IPS-11a (cell line): ENCODE measurements around the gene PLEKHA7.
A peak's percentile ranks its signal among the peaks of the same experiment; 100 is the strongest.

Source experiments
- H3K4me3 ChIP-seq: one replicate; pipeline ENCODE4 v1.5.1; 2013; ENCODE audit warnings: low read depth, low read length, control low read depth

PLEKHA7 gene

DNA sequence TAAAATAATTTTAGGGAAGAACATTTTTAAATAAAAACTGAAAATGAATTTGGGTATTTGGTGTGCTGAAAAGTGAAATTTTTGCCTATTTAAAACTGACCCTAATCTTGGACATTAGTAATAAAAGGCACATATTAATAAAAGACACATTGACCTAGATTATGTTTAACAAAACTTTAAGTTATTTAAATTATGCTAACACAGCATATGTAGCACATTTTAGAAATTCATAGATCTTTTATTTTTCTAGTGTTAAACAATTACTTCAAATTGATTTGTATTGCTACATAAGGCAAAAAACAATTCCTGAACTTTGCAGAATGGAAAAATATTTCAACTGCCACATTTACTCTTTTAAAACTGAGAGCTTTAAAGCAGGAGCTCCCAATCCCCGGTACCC lies 265.1 kb downstream of the PLEKHA7 start:
- H3K4me3 ChIP-seq, result no peak overlapping the region

DNA sequence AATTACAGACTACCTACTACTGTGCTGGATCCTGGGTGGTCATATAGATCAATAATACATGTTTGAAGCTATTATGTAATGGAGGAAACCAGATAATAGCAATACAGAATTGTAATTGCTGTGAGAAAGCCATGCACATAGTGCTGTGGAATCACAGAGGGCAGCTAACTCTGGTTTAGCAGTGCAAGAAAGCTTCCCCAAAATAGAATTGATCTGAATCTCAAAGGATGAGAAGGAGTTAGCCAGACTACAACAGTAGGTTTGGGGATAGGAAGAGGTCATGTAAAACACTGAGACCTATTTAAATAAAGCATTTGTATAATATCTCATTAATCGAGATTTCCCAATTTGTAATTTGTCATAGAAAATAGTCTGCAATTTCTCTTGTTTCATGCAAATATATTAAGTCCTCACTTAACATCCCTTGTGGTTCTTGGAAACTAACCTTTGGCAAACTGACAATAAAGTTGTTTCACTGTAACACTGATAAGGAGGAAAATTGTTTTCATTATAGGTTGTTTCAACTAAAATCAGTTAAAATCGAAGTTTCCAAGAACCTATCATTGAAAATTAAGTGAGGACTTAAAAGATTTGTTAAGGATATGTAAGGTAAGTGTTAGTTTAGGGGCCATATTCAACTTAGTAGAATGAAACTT lies 268.1 kb downstream of the PLEKHA7 start:
- no peak overlapping the region for H3K4me3 ChIP-seq

DNA sequence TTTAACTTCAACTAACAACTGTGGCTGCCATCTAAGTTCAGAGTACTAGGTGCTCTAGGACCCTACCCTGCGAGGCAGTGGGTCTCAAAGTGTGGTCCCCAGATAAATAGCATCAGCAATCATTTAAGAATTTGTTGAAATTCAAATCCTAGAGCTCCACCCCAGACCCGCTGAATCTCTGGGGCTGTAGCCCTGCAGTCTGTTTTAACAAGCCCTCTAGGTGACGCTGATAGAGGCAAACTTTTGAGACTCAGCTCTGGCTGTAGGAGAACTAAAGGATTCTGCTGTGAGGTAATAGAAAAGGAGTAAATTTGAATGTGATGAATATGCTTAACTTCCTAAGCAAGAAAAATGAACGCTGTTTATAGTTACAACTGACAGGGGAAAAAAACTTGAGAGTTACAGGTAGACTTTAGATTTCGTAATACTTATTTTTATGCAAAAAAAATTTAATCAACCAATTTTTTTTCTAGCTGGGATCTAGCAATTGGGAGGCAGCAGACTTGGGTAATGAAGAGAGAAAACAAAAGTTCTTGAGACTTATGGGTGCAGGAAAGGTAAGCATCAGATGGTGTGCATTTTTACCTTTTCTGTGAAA lies 270.0 kb downstream of the PLEKHA7 start:
- no peak overlapping the region for H3K4me3 ChIP-seq

DNA sequence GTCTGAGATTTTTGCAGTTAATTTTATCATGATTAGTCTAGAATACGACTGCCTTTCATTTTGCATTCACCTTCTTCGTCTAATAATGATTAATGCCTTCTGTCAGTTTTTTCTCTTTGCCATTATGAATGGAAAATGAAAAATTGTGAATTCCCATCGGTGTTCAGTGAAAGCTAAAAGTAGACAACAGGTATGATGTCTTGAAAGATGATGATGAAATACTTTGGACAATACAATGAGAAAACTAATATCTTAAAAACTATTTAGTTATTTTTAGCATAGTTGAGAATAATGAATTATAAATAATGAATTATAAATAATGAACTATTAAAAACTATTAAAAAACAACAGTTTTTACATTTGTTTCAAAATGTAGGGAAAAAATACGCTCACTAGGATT lies 270.7 kb downstream of the PLEKHA7 start:
- H3K4me3 ChIP-seq, result no peak overlapping the region

DNA sequence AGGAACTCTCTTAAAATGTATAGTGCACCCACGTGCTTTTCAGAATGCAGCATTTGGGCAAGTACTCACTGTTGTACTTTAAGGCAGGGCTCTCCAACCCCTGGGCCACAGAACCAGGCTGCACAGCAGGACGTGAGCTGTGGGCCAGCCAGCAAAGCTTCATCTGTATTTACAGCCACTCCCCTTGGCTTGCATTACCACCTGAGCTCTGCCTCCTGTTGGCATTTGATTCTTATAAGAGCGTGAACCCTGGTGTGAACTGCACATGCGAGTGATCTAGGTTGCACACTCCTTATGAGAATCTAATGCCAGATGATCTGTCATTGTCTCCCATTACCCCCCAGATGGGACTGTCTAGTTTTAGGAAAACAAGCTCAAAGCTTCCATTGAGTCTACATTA lies 272.7 kb downstream of the PLEKHA7 start:
- no peak overlapping the region for H3K4me3 ChIP-seq

DNA sequence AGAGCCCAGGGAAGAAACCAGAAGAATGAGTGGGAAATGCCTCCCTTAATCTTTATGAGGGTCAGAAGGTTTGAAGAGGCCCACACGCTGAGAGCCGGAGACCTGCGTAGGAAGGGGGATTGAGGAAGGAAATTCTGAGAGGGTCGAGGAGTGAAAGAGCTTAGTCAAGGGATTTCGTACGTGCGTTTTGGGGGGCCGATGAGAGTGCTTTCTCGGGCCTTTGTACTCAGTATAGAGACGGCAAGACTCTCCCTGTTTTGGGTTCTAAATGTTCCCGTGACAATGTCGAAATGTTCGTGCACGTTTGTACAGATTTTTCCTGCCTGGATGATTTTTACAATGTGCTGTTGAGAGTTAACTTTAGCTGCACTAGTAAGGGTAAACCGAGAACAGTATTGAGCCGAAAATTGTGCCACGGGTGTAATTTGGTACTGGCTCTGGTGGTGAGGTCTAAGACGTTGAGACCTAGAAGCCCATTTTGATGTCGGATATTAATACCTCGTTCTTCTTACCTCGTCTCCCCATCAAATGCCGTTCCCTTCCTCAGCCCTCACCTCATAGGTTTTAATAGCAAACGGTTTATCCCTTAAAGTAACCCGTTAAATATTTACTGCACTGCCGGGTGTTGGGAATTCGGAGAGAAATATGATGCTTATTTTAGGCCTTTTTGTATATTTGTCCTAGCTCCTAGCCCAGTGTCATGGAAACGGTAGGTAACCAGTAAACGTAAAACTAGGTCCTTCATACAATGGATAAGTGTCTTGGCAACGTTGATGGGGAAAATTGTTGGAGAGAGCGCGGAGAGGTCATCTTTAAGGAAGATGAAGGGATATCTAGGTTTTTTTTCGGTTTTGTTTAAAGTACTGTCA lies 275.0 kb downstream of the PLEKHA7 start:
- H3K4me3 ChIP-seq, result peak overlapping the region; percentile 95

DNA sequence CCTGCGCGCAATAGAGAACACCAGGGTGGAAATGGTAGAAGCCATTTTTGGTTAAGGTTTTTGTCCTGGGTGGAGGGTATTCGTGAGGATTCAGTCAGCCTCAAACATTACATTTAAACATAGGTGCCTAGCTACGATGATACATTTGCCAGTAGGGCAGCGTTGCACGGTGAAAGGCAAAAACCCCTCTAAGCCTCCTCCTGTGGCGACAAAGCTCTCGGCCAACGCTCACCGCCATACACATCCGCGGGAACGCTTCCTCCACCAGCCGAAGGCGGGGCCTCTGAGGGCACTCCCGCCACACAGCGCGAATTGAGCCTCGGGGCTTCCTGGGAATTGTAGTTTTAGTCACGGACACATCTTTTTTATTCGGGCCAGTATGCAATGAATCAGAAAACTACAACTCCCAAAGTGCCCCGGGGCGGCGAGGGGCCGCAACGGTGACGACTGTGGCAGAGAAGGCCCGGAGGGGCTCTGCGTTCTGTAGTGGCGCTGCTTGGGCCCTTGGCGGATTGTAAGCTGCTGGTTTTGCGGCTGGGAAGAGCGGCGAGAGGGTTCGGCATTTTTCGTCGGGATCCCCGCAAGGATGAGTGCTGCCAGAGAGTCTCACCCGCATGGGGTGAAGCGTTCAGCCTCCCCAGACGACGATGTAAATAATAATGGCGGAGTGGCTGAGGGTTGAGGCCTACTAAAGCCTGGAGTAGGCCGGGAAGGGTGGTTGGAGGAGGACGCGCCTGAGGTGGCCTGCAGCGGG lies 275.8 kb downstream of the PLEKHA7 start, which contains the start of gene C11orf58:
C11orf58 (plus strand) TSS at position 455 of the 754 bp plus-strand sequence; CDS start at position 587, 132 bp downstream.
- peak within 1 kb of the TSS; percentile 95 for H3K4me3 ChIP-seq

DNA sequence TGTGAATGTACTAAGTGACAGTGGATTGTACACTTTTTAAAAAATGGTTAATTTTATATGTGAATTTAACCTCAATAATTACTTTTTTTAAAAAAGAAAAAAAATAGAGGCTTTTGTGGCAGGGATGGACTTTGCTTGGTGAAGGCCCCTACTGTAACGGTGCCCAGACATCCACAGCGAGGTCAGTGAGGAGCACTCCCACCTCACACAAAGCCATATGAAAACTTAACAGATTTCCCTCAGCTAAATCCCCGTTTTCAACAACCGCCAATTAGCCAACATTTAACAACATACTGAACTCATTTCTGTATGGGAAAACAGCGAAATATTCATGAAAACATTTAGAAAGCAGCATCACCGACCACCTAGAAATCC lies 276.4 kb downstream of the PLEKHA7 start:
- peak overlapping the region; percentile 95 for H3K4me3 ChIP-seq
